ENCODE measurements around the gene RAB21.
"Not testable (repeated sequence)": the region's sequence is repeated elsewhere in the genome, so short reads cannot be mapped to it uniquely, and the experiment has no call there.

RAB21 gene

GRCh38 chr12:71804505-71804904 is 49.8 kb downstream of the RAB21 start:
- no peak for DNase-seq

GRCh38 chr12:71810921-71811320 is 56.3 kb downstream of the RAB21 start:
- peak; percentile 7 for DNase-seq

DNA sequence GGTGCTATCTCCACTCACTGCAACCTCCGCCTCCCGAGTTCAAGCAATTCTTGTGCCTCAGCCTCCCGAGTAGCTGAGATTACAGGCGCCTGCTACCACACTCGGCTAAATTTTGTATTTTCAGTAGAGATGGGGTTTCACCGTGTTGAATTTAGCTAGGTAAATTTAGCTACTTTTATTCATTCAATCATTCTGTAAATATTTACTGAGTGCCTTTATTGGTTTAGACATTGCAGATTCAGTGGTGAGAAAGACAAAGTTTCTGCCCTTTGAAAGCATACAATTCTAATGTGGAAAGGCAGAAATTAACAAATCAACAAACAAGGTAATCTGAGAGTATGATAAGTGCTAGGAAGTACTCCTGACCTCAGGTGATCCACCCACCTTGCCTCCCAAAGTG is 60.6 kb downstream of the RAB21 start:
- DNase-seq: not testable (repeated sequence)

DNA sequence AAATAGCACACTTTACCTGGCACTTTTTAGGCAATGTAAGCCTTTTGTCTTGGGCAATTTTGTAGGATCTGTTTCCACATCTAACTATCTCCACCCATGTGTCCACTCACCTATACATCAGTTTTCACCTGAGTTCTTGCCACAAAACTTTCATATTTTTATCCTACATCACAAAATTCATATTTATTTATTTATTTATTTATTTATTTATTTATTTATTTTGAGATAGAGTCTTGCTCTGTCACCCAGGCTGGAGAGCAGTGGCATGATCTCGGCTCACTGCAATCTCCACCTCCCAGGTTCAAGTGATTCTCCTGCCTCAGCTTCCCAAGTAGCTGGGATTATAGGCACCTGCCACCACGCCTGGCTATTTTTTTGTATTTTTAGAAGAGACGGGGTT is 67.4 kb downstream of the RAB21 start:
- DNase-seq: not testable (repeated sequence)

GRCh38 chr12:71828813-71829212 is 74.2 kb downstream of the RAB21 start:
- no peak for DNase-seq

DNA sequence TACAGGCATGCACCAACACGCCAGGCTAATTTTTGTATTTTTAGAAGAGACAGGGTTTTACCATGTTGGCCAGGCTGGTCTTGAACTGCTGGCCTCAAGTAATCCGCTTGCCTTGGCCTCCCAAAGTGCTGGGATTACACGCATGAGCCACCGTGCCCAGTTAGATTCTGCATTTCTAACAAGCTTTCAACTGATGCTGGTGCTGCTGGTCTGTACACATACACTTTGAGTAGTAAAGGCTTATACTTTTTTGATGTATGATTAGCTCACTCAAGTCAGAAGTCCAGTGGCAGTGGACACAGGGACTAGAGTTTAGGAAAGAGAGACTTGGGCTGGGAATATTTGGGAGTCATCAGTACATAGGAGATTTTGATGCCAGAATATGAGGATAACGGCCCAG is 82.7 kb downstream of the RAB21 start:
- DNase-seq: no peak

DNA sequence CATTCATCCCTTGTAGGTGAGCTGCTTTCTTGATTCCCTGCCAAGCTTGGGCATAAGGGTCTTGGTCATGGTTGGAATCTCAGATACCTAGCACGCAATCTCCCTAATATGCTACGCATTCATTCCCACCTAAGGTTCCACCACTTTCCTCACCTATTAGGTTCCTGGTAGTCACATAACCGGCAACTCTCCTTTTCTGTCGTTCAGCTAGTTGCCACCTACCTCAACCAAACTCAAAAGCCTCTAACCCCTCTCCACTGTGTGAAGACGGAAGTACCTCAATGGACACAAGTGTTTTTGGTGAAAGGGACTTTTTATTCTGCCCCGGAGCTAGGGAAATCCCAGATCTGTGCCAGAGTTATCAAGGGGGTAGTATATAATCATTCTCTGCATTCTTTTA is 83.6 kb downstream of the RAB21 start:
- no peak for DNase-seq

- no peak for DNase-seq
Observed at GRCh38 chr12:71838676-71839075, 84.0 kb downstream of the RAB21 start.

GRCh38 chr12:71840231-71840847 is 85.7 kb downstream of the RAB21 start:
- DNase-seq: peak; percentile 70

DNA sequence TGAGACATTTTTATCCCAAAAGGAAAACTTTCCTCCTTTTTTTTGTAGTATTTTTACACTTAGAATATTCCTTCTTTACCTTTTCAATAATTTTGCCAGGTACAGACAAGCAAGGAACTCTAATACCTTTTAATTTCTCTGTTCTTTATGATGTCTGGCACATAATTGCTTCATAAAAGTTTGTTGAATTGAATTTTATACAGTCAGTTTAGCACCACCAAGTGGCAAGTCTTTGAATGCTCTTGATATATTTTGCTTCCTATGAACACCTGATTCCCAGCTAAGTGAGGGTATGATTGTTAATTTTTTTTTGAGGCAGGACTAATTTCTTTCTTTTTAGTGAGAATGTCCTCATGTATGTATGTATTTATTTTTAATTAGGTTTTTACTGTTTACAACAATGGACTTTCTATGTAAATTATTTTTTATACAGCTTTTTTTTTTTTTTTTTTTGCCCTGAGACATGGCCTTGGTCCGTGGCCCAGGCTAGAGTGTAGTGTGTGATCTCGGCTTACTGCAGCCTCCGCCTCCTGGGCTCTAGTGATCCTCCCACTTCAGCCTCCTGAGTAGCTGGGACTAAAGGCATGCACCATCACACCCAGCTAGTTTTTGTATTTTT is 91.8 kb downstream of the RAB21 start:
- DNase-seq: peak; percentile 35

GRCh38 chr12:71848212-71848611 is 93.5 kb downstream of the RAB21 start:
- DNase-seq: no peak

DNA sequence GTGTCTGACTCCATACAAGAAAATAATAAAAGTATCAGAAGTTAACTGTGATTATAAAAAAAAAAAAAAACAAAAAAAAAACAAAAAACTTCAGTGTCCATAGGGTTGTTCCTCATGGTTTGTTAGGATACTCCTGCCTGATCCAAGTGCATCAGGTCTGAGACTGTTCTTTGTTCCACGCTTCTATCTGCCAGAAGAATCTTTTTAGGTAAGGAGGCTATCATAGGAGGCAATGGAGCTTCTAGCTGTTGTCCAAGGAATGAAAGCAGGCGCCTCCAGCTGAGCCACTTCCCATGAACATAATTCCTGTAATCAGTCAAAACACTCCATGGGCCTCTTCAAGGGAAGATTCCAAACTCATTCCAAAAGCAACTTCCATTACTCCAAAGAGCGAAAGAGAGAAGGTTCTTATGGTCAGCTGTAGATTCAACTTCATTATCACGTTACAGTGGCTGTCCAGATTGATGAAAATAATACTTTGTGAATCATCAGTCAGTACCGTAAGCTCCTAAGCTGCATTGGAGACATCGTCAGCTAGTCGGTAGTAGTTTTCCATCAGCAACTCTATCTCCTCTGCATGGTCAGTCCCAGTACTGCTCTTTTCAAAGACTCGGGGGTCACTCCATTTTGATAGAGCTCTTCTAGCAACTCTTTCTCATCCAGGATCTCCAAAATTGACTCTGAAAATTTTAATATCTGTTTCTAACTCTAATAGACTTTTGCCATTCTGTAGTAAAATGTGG is 94.6 kb downstream of the RAB21 start:
- DNase-seq: no peak

All from NCI-H226 (cell line).